Head of caudate nucleus (tissue), 42 donors: ENCODE data around the gene DNM3.
A peak's percentile ranks its signal among the peaks of the same experiment; 100 is the strongest.

Experiments used
- DNase-seq, 42 donors: peaks; one replicate each; pipeline versions ENCODE4 v3.0.0 to v3.0.0-alpha.2; 2020 to 2021; ENCODE audit warnings: mixed read lengths in 7 of 42
- intact Hi-C: fragments of 100-400 bp; cut with DNase I; formaldehyde crosslinking; loops from one replicate; pipeline ENCODE4 v1.15.0; 2022

The DNM3 gene

DNA sequence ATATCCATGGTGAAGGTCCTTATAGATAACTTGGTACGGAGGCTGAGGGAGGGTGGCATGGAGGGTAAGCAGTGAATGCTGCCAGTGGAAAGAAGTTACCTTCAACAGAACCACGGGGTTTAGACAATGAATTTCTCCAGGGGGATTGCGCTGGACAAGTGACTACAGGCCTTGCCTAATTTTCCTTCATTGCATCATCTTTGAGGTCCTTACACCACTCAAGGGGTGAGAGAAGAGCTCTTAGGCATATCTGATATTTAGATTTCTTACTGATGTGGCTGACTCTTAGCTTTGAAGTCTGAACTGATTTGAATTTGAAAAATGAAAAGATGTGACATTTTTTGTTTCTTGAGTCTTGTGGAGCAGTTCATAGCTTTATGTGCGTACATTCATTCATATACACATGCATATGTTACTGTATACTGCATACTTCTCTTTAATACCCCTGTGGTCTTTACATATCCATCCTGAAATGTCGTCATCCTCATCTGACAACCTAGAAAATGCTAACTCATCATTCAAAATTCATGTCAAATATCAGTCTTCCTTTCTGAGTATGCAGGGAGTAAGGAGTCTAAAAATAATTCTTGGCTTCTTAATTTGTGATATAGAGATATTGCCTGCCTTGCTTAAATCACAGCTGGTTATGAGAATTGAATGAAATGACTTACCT, 63.6 kb downstream of the DNM3 start:
- intact Hi-C loops: no loop called here
- DNase-seq: no peak

DNA sequence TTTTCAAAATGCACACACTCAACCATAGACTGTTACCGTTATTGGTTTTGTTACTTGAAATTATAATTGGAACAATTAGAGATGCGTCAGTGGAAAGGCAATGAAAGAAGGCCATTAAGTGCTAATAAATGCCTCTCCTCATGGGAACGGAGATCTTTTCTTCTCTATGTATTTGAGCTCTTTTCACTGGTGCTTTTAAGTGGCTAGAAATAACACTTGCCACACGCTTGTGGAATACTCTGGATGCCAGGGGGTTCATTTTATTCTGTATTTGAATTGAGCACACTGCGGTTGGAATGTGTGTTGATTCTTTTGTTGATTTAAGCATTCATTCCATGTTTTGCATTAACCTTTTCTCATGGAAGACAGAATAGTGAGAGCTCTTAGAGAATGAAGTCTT, 68.4 kb downstream of the DNM3 start:
- DNase-seq: no peak
- intact Hi-C loops: loop anchor here (5.0 to 10.0 kb wide), 2 partner anchors 67 to 75 kb away; partner anchors contain the start of gene DNM3

DNA sequence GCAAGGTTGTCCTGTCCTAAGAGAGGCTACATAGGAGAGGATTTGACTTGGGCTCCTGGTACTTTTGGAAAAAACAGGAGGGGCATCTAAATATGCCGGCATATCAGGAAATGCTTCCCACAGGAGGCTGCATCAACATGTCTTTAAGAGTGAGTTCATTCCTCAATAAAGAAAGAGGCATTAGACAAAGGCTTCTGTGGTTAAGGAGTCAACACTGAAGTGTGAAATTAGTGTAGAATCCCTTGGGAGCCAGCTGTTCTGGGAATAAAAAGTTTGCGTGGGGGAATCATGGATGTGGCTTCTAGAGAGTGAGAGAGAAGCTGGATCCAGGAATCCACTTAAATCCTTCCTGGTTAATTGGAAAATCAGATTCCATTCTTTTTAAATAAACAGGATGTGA, 69.5 kb downstream of the DNM3 start:
- intact Hi-C loops: loop anchor here (5.0 to 10.0 kb wide), 2 partner anchors 68 to 74 kb away; partner anchors contain the start of gene DNM3
- no peak for DNase-seq

DNA sequence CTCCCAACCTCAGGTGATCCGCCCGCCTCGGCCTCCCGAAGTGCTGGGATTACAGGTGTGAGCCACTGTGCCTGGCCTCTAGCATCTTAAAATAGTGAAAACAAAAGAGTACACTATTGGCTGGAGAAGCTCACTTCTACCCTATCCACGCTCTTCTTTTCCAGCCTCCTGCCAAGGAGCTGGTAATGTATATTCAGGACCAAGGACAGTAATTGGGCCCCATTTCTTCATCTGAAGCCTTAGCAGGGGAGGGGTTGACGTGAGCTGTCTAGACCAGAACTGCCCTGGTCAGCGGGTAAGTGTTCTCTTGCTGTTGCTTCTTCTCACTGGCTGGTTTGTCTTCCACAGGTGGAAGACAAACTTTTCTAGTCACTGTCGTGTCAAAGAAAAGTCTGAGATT, 70.2 kb downstream of the DNM3 start:
- DNase-seq: no peak
- intact Hi-C loops: loop anchor here (5.0 to 10.0 kb wide), 2 partner anchors 69 to 73 kb away; partner anchors contain the start of gene DNM3

DNA sequence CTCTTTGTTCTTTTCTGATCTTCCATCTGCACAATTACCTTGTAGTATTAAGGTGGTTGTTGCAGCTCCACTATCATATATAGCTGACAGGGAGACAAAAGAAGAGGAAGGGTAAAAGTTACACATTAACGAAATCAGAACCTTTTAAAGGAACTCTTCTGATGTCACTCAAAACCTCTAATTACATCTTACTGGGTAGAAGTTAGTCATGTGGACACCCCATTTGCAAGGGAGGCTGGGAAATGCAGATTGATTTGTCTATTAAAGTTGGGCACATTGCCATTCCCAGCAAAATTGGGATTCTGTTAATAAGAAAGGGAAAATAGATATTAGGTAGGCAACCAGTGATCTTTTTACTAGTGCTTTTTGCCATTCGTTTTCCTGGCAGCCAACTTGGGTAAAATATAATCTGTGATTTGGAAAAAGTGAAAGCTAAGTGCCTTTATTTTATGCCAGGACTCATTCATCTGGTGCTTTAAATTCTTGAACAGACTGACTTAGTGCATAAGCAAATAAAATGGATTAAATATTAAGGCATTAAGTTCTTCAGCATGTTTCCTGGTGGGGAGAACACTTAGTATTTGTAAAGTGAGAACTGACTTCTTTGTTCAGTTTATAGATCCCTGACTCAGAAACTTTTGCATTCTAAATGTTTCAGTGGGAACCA, 71.3 kb downstream of the DNM3 start:
- DNase-seq: no peak
- intact Hi-C loops: loop anchor here (5.0 to 10.0 kb wide), 2 partner anchors 70 to 72 kb away; partner anchors contain the start of gene DNM3

DNA sequence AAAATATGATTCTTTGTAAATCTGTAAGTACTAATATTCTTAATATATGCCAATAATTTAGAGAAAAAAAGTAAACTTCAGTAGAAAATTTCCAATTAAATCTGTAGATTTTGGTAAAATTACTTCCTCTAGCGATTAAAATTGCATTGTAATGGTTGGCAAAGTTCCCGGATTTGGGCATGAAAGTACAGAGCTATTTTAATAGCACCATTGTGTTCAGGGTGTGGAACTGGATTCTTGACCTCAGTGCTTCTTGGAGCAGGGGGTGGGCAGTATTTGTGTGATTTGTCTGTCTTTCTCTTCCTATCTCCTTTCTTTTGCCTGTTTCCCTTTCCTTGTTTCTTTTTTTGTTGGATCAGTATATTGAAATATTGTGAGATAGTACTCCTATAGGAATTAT, 72.1 kb downstream of the DNM3 start:
- peak in 27 of 42 donors; percentile 14 to 82 (median 46) for DNase-seq
- intact Hi-C loops: loop anchor here (5.0 to 10.0 kb wide), 2 partner anchors 71 kb away; partner anchors contain the start of gene DNM3

DNA sequence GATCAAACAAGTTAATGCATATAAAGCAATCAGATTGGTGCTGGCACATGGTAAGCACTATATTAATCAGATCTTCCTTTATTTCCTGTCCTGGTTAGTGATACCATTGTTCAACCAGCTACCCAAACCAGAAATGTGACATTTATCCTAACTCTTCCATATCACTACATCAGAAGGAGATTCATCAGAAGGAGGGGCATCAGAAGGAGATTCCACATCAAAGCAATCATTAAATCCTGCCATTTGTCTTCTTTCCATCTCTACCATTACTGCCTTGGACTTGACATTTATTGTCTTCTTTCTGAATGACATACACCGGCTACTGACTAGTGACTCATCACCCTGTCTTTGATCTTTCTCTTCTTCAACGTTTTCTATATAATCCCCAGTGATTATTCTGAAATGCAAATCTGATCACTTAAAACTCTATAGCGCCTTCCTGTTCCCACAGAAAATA, 75.0 kb downstream of the DNM3 start:
- intact Hi-C loops: loop anchor here (10.0 kb wide), 1 partner anchor 68 kb away; no protein-coding TSS in a partner anchor

DNA sequence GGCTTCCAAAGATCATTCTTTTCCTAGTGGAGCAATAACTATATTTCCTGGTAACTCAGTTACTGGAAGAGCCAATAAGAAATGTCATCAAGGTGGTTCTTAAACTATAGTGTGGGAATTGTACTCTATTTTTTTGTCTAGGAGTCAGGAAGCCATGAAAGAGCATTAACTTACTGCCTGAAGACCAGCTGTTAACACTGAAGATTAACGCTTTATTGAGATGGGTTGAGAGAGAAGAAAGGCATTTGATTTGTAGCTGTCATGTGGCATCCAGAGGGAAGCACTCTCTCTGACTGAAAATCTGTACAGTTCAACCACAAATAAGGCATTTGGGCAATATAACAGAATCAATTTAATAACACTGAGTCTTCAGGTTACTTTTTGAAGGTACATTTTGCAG, 76.0 kb downstream of the DNM3 start:
- intact Hi-C loops: loop anchor here (10.0 kb wide), 1 partner anchor 67 kb away; no protein-coding TSS in a partner anchor
- no peak for DNase-seq

More for the DNA sequence above, 75.0 kb downstream of the DNM3 start:
- DNase-seq: no peak

DNA sequence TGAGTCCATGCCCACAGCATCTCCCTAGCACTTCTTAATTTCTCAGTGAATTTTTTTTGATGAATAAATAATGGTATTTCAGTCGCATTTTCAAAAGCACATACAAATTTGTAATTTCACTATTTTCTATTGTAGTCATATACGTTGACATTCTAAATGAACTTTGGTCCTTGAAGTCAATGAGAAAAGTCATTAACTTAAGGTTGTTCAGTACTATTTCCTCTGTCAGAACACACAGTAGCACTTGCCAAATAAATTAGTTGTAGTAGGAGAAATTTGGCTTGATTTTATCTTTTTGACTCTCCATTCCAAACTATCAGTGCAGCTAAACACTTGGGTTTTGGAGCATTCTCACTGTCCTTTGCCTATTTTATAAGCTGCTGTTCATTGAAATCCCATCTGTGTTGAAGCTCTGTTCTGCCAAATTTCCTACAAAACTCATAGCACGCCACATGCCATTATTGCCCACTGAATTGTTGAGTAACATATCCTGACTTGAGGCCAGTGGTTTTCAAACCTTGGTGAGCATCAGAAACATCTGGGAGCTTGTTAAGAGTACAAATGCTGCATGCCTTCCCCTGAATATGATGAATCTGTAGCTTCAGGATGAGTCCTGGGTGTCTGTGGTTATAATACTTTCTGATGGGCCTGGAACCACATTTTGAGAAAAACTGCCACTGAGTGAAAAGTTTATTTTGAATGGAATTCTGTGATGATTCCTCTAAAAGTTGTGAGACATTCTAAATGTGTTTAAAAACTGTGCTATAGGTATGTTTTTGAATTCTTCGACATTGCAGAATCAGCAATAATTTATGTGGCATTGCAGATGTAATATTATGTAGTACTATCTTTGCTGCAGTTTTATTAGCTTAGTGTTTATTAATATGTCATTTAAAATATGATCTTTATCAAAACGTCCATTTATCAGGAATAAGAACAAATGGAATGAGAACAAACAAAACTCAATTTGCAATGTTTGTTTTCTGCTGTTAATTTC, 78.9 kb downstream of the DNM3 start:
- intact Hi-C loops: loop anchor here (10.0 kb wide), 1 partner anchor 65 kb away; no protein-coding TSS in a partner anchor
- DNase-seq: no peak

DNA sequence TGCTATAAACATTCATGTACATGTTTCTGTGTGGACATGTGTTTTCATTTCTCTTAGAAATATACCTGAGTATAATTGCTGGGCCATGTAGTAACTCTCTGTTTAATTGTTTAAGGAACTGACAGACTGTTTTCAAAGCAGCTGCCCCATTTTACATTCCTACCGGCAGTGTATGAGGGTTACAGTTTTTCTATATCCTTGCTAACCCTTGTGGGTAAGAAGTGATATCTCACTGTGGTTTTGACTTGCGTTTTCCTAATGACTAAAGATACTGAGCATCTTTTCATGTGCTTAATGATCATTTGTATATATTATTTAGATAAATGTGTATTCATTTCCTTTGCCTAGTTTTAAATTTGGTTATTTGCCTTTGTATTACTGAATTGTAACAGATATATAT, 81.7 kb downstream of the DNM3 start:
- DNase-seq: no peak
- intact Hi-C loops: no loop called here

DNA sequence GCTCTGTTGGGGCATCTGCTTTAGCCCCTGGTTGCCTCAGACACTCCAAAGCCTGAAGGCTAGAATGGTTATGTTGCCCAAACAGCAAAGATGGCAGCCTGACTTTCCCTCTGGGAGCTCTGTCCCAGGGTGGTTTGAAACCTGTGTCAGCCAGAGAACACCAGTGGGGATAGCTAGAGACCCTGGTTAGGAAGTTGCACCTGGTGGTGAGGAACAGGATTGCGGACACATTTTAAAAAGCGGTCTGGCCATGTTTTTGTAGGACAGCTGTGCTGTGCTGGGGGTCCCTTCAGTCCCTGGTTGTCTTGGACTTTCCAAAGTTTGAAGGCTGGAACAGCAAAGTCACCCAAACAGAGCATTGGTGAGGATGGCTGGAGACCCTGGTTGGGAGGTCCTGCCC, 87.8 kb downstream of the DNM3 start:
- intact Hi-C loops: no loop called here
- no peak for DNase-seq

DNA sequence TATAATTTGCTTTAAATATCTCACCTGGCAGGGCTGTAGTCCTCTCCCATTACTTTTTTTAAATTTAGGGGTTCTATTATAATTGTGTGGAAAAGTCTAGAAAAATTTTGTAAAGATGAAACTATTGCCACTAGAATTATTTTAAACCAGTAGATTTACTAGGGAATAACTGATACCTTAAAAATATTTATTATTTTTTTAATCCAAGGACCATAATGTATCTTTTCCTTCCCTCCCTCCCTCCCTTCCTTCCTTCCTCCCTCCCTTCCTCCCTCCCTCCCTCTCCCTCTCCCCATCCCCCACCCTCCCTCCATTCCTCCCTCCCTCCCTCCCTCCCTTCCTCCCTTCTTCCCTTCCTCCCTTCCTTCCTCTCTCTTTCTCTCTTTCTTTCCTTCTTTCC, 90.5 kb downstream of the DNM3 start:
- intact Hi-C loops: no loop called here
- DNase-seq: no peak

DNA sequence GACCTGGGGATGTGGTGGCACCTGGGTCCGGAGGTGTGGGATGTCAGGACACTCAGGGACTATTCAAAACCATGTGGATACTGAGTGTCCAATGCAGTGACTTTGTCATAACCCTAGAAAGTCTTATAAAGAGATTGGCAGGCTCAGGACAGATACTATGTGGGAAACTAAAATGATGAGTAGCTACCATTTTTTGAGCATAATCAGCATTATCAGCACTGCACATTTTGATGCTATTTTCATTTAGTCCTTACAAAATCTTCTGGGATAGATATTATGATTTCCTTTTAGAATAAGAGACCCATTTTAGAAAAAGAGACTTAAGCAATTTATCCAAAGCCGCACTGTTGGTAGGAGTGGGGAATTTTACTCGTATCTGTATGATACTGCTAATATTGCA, 93.4 kb downstream of the DNM3 start:
- no peak for DNase-seq
- intact Hi-C loops: no loop called here

DNA sequence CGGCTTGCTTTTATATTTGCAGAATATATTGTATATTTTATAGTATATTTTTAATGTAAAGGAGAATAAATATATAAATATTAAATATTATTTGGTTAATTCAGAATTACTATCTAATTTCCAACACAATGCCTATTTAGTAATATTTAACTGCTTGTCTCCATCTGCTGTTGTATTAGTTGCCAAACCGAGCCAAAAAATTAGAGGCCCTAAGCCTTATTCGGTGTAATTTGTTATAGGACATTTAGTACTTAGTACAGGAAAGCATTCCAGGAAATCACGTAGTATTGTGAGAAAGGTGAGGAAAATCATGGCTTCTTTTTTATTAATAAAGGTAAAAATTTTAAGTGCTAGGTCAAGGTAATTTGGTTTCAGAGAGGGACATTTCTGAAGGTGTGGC, 93.8 kb downstream of the DNM3 start:
- intact Hi-C loops: no loop called here
- DNase-seq: no peak

DNA sequence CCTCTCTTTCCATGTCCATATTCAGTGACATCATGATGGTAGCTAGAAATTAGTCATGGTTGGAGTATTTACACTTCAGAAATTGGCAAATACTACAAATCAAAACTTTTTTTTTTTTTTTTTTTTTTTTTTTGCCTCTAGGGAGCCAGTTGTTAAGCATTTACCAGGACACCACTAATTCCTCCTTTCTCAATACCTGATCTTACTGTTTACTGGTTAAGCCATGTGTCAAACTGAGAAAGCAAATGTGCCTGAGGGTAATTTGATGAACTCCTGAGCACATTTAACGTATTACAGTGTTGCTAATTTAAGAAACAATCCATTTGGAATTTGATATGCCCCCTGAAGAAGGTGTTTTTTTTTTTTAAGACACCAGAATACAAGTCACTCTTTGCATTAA, 94.4 kb downstream of the DNM3 start:
- intact Hi-C loops: no loop called here
- no peak for DNase-seq

DNA sequence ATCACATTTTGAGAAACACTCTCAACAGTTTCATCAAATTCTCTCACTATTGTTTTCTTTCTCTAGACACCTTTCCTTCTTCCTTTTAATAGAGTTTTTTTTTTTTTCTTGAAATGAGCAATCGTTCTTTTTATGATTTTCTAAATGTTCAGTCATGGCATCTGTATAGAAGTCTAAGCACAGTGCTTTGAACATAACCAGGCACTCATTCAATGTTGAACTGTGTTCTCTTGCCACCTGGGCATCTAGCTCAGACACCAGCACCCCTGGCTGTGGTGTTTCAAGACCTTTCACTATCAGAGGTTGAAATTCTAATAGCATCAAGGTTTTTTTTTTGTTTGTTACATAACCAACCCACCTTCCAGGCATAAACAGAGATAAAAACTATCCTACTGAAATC, 96.6 kb downstream of the DNM3 start:
- DNase-seq: no peak
- intact Hi-C loops: no loop called here

DNA sequence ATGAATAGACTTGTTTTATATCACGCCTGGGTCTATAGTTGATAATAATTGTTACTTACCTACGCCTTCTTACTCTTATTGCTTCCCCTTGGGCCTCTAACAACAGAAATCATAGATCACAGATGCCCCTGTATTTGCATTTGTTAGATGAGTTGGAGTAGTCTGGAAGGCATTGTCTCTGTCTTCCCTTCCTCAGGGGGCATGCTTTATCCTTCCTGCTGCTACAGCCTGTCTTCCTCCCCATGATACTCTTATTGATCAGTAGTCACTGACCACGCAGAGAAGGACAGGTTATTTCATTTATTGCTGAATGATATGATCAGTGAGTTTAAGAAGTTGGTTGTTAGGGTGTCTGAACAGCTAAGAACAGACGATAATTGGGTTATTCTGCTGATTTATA, 98.4 kb downstream of the DNM3 start:
- no peak for DNase-seq
- intact Hi-C loops: no loop called here

DNA sequence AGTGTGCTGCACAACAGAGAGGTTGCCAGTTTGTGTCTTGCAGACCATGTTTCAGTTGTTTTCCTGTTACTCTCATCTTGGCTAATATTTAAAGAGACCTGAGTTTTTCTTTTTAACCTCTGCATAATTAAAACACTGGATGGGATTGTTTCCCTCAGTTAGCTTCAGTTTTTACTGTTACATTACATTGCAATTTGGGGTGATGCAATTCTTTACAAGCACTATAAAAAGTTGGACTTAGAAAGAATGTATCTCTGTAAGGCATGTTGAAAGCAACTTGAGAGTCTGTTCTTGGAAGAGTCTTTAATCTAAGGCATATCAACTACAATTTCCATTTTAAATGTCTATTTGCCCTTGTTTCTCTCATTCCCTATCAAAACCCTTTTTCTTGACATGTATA, 99.1 kb downstream of the DNM3 start:
- intact Hi-C loops: no loop called here
- no peak for DNase-seq

DNA sequence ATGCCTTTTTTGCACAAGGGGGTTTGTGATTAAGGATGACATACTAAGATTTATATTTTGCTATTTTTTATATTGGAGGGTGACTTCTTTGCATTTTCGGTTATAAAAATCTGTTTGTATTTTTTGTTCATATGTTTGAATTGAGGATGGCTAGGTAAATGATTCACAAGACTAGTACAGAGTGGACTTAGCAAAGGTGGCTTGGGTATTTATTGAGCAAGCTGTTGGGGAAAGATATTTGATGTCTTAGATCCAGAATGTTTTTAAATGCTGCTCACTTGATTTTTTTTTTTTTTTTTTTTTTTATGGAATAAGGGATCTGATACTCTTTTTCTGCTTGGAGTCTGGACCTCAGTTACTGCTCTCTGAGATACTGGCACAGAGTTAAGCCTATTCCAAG, 100.6 kb downstream of the DNM3 start:
- intact Hi-C loops: no loop called here
- DNase-seq: no peak
